DOHH2 (cell line): Measurements from ENCODE around the gene LTO1.

Experiments
- CTCF ChIP-seq: fragments of 200-600 bp; sonication (generic); IDR thresholded peaks from one replicate; pipeline ENCODE4 v1.5.1; 2014; ENCODE audit warnings: antibody characterized with exemption, mild to moderate bottlenecking, low read depth, low read length; ENCODE audit not compliant: poor library complexity, severe bottlenecking
- EZH2phosphoT487 ChIP-seq: fragments of 200-600 bp; sonication (generic); IDR thresholded peaks from 2 replicates; pipeline ENCODE4 v1.6.1; 2017; ENCODE audit warnings: borderline replicate concordance, mild to moderate bottlenecking, antibody characterized with exemption, low read length, moderate library complexity, mixed read lengths

GRCh38 chr11:69694781-69695180, 19.6 kb upstream of the LTO1 start:
- TF ChIP-seq CTCF (no peak), EZH2phosphoT487 (no peak)
